Measurements from ENCODE around the gene COX19. TPM values are rescaled to one million over a fixed set of nuclear protein-coding genes. Genes with fewer than 3 reads are reported as not detected.
"Not testable (repeated sequence)": the region's sequence is repeated elsewhere in the genome, so short reads cannot be mapped to it uniquely, and the experiment has no call there.

The COX19 gene
- total RNA-seq, 4 donors from 2014 or later, result 8.6 to 30.2 (median 16.9) TPM

DNA sequence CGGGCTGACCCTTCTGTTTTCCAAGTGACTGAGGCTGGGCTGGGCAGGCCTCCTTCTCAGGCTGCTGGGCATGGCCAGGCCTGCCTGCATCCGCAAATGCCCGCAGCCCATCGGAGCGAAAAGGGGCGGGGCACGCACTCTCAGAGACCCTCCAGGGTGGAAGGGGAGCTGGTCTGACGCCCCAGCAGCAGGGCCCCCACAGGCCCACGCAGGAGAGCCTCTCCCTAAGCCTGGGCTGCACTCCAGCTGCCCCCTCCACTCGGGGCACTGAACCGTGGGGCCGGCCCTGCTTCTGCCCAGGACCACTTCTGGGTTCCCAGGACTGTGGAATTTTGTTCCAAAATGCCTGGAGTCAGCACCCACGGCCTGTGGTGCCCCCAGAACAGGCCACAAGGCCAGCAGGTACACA is 30.2 kb downstream of the COX19 start:
- WGBS, 2 donors (ENCODE audit: low coverage in 1 of 2), result 65% methylated on average over 13 of the region's 13 CpGs; no CpG with 5 or more reads in 1 of the 2 donors
- intact Hi-C loops (cut with DNase I; ENCODE audit: low total_unique reads), result no loop called here
- H3K9me3 ChIP-seq, result no peaks in the 10 kb centered on the region
- in situ Hi-C loops (cut with MboI; ENCODE audit: low pct_ligation_motif_present in 1 of 4, low pct_unique_long_range_greater_than_20kb in 1 of 4, low sequenced_read_pairs in 3 of 4), result no loop called here
- no peaks in the 10 kb centered on the region for H3K36me3 ChIP-seq
- TF ChIP-seq POLR2A (IDR thresholded peaks at IDR 0.05), result no peak
- H3K4me1 ChIP-seq, result peaks cover 0 to 32% (median 15%) of the 10 kb centered on the region in 4 donors
- DNase-seq, result peak; percentile 28
- H3K27ac ChIP-seq, result peak overlapping the region; percentile 86 to 94 (median 88)
- peak overlapping the region in 3 of 4 donors; percentile 11 to 35 (median 33) for H3K4me3 ChIP-seq
- H3K27me3 ChIP-seq, result no peaks in the 10 kb centered on the region

DNA sequence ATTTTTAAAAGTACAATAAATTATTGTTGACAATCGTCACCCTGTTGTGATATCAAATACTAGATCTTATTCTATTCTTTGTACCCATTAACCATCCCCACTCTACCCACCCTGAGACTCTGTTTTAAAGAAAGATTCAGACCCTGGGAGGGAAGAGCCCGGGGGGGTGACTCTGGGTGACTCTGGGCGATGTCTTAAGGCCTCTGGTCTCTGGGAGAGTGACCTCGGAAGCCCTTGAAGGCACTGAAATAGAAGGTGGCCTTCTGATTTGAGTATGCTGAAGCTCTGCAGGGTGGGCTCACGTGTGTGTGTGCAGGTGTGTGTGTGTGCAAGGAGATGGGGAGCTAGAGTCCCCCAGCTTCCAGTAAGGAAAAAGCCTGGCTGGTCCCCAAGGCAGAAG is 30.6 kb downstream of the COX19 start:
- intact Hi-C loops (cut with DNase I; ENCODE audit: low total_unique reads), result no loop called here

DNA sequence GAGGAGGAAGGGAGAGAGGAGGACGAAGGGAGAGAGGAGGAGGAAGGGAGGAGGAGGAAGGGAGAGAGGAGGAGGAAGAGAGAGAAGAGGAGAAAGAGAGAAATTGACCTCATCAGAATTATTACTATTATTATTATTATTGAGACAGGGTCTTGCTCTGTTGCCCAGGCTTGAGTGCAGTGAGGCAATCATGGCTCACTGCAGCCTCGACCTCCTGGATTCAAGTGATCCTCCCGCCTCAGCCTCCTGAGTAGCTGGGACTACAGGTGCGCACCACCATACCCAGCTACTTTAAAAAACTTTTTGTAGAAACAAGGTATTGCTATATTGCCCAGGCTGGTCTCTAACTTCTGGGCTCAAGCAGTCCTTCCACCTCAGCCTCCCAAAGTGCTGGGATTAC is 31.6 kb downstream of the COX19 start:
- H3K4me3 ChIP-seq; in situ Hi-C loops (cut with MboI; ENCODE audit: low pct_ligation_motif_present in 1 of 4, low pct_unique_long_range_greater_than_20kb in 1 of 4, low sequenced_read_pairs in 3 of 4); H3K36me3 ChIP-seq; intact Hi-C loops (cut with DNase I; ENCODE audit: low total_unique reads); H3K27me3 ChIP-seq; H3K9me3 ChIP-seq; H3K27ac ChIP-seq: not testable (repeated sequence)
- H3K4me1 ChIP-seq, result peaks cover 0 to 28% (median 15%) of the 10 kb centered on the region in 4 donors
- peak; percentile 5 for DNase-seq
- WGBS, 2 donors (ENCODE audit: low coverage in 1 of 2), result 83 to 94% methylated on average over 3 to 4 of the region's 4 CpGs

More for the DNA sequence above, 30.6 kb downstream of the COX19 start:
- Histone ChIP-seq H3K4me1 (peaks cover 0 to 32% (median 15%) of the 10 kb centered on the region in 4 donors), H3K27ac (peak overlapping the region; percentile 86 to 94 (median 88)), H3K4me3 (peak overlapping the region in 3 of 4 donors; percentile 11 to 35 (median 33)), H3K9me3 (no peaks in the 10 kb centered on the region), H3K36me3 (no peaks in the 10 kb centered on the region), H3K27me3 (no peaks in the 10 kb centered on the region)
- TF ChIP-seq, protein P1, sequence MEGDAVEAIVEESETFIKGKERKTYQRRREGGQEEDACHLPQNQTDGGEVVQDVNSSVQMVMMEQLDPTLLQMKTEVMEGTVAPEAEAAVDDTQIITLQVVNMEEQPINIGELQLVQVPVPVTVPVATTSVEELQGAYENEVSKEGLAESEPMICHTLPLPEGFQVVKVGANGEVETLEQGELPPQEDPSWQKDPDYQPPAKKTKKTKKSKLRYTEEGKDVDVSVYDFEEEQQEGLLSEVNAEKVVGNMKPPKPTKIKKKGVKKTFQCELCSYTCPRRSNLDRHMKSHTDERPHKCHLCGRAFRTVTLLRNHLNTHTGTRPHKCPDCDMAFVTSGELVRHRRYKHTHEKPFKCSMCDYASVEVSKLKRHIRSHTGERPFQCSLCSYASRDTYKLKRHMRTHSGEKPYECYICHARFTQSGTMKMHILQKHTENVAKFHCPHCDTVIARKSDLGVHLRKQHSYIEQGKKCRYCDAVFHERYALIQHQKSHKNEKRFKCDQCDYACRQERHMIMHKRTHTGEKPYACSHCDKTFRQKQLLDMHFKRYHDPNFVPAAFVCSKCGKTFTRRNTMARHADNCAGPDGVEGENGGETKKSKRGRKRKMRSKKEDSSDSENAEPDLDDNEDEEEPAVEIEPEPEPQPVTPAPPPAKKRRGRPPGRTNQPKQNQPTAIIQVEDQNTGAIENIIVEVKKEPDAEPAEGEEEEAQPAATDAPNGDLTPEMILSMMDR (IDR thresholded peaks at IDR 0.05), result no peak
- TF ChIP-seq POLR2AphosphoS5 (IDR thresholded peaks at IDR 0.05) (no peak), EP300 (IDR thresholded peaks at IDR 0.05; ENCODE audit: low read depth) (no peak), POLR2A (IDR thresholded peaks at IDR 0.05) (no peak)
- DNase-seq, result no peak
- in situ Hi-C loops (cut with MboI; ENCODE audit: low pct_ligation_motif_present in 1 of 4, low pct_unique_long_range_greater_than_20kb in 1 of 4, low sequenced_read_pairs in 3 of 4), result no loop called here
- 62 to 71% methylated on average over 1 to 5 of the region's 5 CpGs for WGBS, 2 donors (ENCODE audit: low coverage in 1 of 2)

DNA sequence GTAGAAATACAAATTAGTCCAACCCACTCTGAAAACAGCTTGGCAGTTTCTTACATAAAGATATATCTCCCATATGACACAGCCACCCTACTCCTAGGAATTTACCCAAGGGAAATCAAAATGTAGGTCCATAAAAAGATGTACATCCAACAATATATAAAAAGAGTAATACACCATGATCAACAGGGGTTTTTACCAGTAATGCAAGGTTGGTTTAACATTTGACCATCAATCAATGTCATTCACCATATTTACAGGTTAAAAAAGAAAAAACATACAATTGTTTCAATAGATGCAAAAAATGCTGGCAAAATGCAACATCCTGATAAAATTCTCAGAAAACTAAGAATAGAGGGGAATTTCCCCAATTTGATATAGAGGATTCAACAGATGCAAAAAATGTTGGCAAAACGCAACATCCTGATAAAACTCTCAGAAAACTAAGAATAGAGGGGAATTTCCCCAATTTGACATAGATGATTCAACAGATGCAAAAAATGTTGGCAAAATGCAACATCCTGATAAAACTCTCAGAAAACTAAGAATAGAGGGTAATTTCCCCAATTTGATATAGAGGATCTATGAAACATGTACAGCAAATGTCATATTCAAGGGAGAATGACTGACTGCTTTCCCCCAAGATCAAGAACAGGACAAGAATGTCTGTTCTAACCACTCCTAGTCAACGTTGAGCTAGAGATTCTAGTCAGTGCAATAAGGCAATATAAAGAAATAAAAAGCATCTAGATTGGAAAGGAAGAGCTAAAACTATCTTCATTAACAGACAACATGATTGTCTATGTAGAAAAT is 34.5 kb downstream of the COX19 start:
- WGBS, 2 donors (ENCODE audit: low coverage in 1 of 2), result 14 to 39% methylated on average over 1 to 2 of the region's 2 CpGs
- no peak for DNase-seq
- in situ Hi-C loops (cut with MboI; ENCODE audit: low pct_ligation_motif_present in 1 of 4, low pct_unique_long_range_greater_than_20kb in 1 of 4, low sequenced_read_pairs in 3 of 4), result no loop called here

DNA sequence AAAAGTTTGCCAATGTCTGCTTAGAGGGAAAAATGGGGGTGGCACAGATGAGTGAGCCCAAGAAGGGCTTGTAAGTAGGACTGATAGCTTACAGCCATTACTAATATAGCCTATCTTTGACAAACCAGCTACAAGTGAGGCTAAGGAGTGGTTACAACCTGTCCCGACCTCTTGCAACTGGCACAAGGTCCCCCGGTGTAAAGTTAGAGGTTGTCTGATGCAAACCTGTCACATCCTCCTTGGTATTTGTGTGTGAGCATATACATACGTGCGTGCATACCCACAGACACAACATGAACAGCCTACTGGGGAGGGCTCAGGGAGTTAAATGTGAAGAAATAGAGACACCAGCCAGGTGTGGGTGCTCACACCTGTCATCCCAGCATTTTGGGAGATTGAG is 35.5 kb downstream of the COX19 start:
- TF ChIP-seq, protein P1 (IDR thresholded peaks at IDR 0.05), result no peak
- no peak for TF ChIP-seq EP300 (IDR thresholded peaks at IDR 0.05; ENCODE audit: low read depth)
- no peak for TF ChIP-seq POLR2AphosphoS5 (IDR thresholded peaks at IDR 0.05)
- no peak for TF ChIP-seq POLR2A (IDR thresholded peaks at IDR 0.05)
- Histone ChIP-seq H3K27me3 (no peaks in the 10 kb centered on the region), H3K4me3 (no peak overlapping the region), H3K9me3 (no peaks in the 10 kb centered on the region), H3K4me1 (peaks cover 0 to 3% (median under 1%) of the 10 kb centered on the region in 4 donors), H3K27ac (no peak overlapping the region), H3K36me3 (no peaks in the 10 kb centered on the region)
- WGBS, 2 donors (ENCODE audit: low coverage in 1 of 2), result 94% methylated on average over 4 of the region's 4 CpGs; no CpG with 5 or more reads in 1 of the 2 donors
- in situ Hi-C loops (cut with MboI; ENCODE audit: low pct_ligation_motif_present in 1 of 4, low pct_unique_long_range_greater_than_20kb in 1 of 4, low sequenced_read_pairs in 3 of 4) (no loop called here), intact Hi-C loops (cut with DNase I; ENCODE audit: low total_unique reads) (no loop called here)
- no peak for DNase-seq

More for the DNA sequence above, 34.5 kb downstream of the COX19 start:
- intact Hi-C loops (cut with DNase I; ENCODE audit: low total_unique reads), result no loop called here
- no peaks in the 10 kb centered on the region for H3K9me3 ChIP-seq
- no peaks in the 10 kb centered on the region for H3K36me3 ChIP-seq
- no peaks in the 10 kb centered on the region for H3K27me3 ChIP-seq
- H3K4me3 ChIP-seq, result no peak overlapping the region
- TF ChIP-seq, protein P1 (IDR thresholded peaks at IDR 0.05), result no peak
- TF ChIP-seq POLR2A (IDR thresholded peaks at IDR 0.05) (no peak), EP300 (IDR thresholded peaks at IDR 0.05; ENCODE audit: low read depth) (no peak), POLR2AphosphoS5 (IDR thresholded peaks at IDR 0.05) (no peak)
- peaks cover 0 to 9% (median 3%) of the 10 kb centered on the region in 4 donors for H3K4me1 ChIP-seq
- no peak overlapping the region for H3K27ac ChIP-seq
